GM23248 (cell line): ENCODE results near the gene FREM1. TPM values are rescaled to one million over a fixed set of nuclear protein-coding genes. Genes with fewer than 3 reads are reported as not detected.

Experiments
- DNase-seq: peaks from one replicate; pipeline ENCODE4 v3.0.0-alpha.2; 2015
- H2AFZ ChIP-seq: fragments of 200-600 bp; sonication (generic); 2 replicates; pipeline ENCODE4 v1.6.1; 2016; ENCODE audit warnings: antibody characterized with exemption
- H3F3A ChIP-seq: fragments of 200-600 bp; sonication (generic); 2 replicates; pipeline ENCODE4 v1.6.1; 2016; ENCODE audit warnings: mild to moderate bottlenecking, antibody characterized with exemption, mixed run types; ENCODE audit not compliant: insufficient read depth
- H3K27ac ChIP-seq: fragments of 200-600 bp; sonication (generic); 2 replicates; pipeline ENCODE4 v1.5.1; 2016; ENCODE audit warnings: mild to moderate bottlenecking
- H3K27me3 ChIP-seq: fragments of 200-600 bp; sonication (generic); replicated peaks from 2 replicates; pipeline ENCODE4 v1.6.1; 2016; ENCODE audit warnings: mild to moderate bottlenecking; ENCODE audit not compliant: insufficient read depth
- H3K36me3 ChIP-seq: fragments of 200-600 bp; sonication (generic); 2 replicates; pipeline ENCODE4 v1.6.1; 2016; ENCODE audit warnings: low read depth, mild to moderate bottlenecking
- H3K4me1 ChIP-seq: fragments of 200-600 bp; sonication (generic); 2 replicates; pipeline ENCODE4 v1.6.1; 2016; ENCODE audit warnings: mild to moderate bottlenecking; ENCODE audit not compliant: insufficient read depth
- H3K4me2 ChIP-seq: fragments of 200-600 bp; sonication (generic); one replicate; pipeline ENCODE4 v1.6.1; 2016; ENCODE audit warnings: mild to moderate bottlenecking; ENCODE audit not compliant: unreplicated experiment
- H3K4me3 ChIP-seq: fragments of 200-600 bp; sonication (generic); 2 replicates; pipeline ENCODE4 v1.5.1; 2016; ENCODE audit warnings: mild to moderate bottlenecking
- H3K79me2 ChIP-seq: fragments of 200-600 bp; sonication (generic); 2 replicates; pipeline ENCODE4 v1.6.1; 2016; ENCODE audit warnings: mild to moderate bottlenecking; ENCODE audit not compliant: insufficient read depth
- H3K9ac ChIP-seq: fragments of 200-600 bp; sonication (generic); 2 replicates; pipeline ENCODE4 v1.6.1; 2016; ENCODE audit warnings: mild to moderate bottlenecking
- H3K9me2 ChIP-seq: fragments of 200-600 bp; sonication (generic); 2 replicates; pipeline ENCODE4 v1.6.1; 2016; ENCODE audit warnings: mixed run types, mild to moderate bottlenecking, moderate library complexity; ENCODE audit not compliant: insufficient read depth
- H3K9me3 ChIP-seq: fragments of 200-600 bp; sonication (generic); one replicate; pipeline ENCODE4 v1.6.1; 2017; ENCODE audit warnings: low read depth
- H4K20me1 ChIP-seq: fragments of 200-600 bp; sonication (generic); 2 replicates; pipeline ENCODE4 v1.6.0; 2016; ENCODE audit not compliant: insufficient read depth
- EZH2 ChIP-seq: fragments of 200-600 bp; sonication (generic); IDR thresholded peaks from 2 replicates; pipeline ENCODE4 v1.6.1; 2018; ENCODE audit warnings: antibody characterized with exemption, mild to moderate bottlenecking; ENCODE audit not compliant: insufficient read depth, poor library complexity, severe bottlenecking
- EZH2phosphoT487 ChIP-seq: fragments of 200-600 bp; sonication (generic); IDR thresholded peaks from 2 replicates; pipeline ENCODE4 v1.6.1; 2018; ENCODE audit warnings: antibody characterized with exemption, moderate library complexity, mild to moderate bottlenecking, low read depth; ENCODE audit not compliant: insufficient read depth
- WGBS, 2 experiments: methylation state at CpG; one replicate each; pipeline ENCODE4 v1.1.6; 2015 to 2017; ENCODE audit warnings: low lambda C conversion rate in 2 of 2, low coverage in 1 of 2; ENCODE audit errors: missing lambda C conversion rate in 2 of 2; 5-methylcytosine and 5-hydroxymethylcytosine counted together
- in situ Hi-C: fragments of 300-500 bp; cut with MboI; formaldehyde crosslinking; loops from 2 replicates; pipeline ENCODE4 v1.15.0; 2020
- polyA plus RNA-seq: library from polyadenylated mRNA; unstranded; fragments of >200 nt; fragmentation: Nextera tagmentation; extraction: Ambion mirVana; gene quantifications from 2 replicates; pipeline ENCODE4 v1.2.1, GENCODE V29; 2016
- total RNA-seq: library from RNA; depleted of rRNA; stranded (reverse); fragments of >200 nt; shearing (Covaris generic); gene quantifications from 2 replicates; pipeline ENCODE4 v1.2.3, GENCODE V29; 2014

FREM1 gene
- total and polyA plus RNA-seq, 2 experiments from 2014 or later, result 0.11 to 0.31 TPM

DNA sequence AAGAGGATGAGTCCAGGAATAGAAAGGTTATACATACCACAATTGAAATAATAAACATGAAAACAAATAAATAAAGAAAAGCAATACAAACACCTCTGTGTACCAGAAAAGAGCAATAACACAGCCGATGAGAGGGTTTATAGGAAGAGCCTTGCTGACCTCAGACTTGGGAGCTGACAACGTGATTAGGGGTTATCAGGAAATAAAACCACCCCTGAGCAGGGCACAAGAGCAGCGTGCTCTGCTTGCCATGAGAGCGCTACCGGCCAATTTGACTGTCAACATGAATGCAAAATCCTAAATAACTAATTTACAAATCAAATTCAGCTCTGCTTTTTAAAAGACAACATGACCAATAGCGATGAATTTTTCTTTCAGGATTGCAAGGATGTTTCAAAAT is 2.6 kb upstream of the FREM1 start:
- in situ Hi-C loops, result no loop called here
- H3K27ac ChIP-seq, result no peak overlapping the region
- WGBS, 2 experiments, result 93% methylated on average over 6 of the region's 6 CpGs

DNA sequence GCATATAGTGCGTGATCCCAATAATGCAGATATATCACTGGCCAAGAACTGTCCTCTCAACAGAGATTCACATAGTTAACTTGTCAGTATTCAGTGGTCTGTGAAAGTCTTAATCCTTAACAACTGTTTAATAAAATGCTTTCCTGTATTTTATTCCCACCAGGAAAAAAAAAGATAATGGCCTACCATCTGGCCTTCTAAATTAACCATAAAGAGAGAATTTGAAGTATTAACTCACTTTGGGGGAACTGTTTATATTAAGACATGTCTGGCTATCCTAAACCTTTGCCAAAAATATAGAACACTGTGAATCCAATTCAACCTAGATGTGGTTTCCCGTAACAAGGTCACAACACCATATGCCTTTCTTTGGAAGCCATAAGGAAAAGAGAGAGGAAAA is 818 bp upstream of the FREM1 start:
- no peak for DNase-seq
- Histone ChIP-seq H3K4me3 (no peak overlapping the region), H4K20me1 (no peaks in the 10 kb centered on the region), H3K9me2 (no peaks in the 10 kb centered on the region), H3K9ac (no peak overlapping the region), H2AFZ (no peak overlapping the region), H3K27ac (no peak overlapping the region), H3K27me3 (no peaks in the 10 kb centered on the region), H3K79me2 (no peaks in the 10 kb centered on the region), H3K4me1 (0 out of 2 replicates have a peak, but pooled peaks cover 5% of the 10 kb centered on the region), H3K36me3 (no peaks in the 10 kb centered on the region), H3K4me2 (no peak overlapping the region), H3F3A (no peaks in the 10 kb centered on the region), H3K9me3 (no peaks in the 10 kb centered on the region)
- TF ChIP-seq EZH2phosphoT487 (no peak), EZH2 (no peak)
- in situ Hi-C loops, result no loop called here
- 93% methylated on average over 2 of the region's 2 CpGs for WGBS, 2 experiments

More for the DNA sequence above, 2.6 kb upstream of the FREM1 start:
- TF ChIP-seq EZH2phosphoT487, result no peak
- no peak for TF ChIP-seq EZH2
- no peaks in the 10 kb centered on the region for H3K27me3 ChIP-seq
- no peak for DNase-seq
- H3K9me2 ChIP-seq, result no peaks in the 10 kb centered on the region
- H3K4me3 ChIP-seq, result no peak overlapping the region
- no peak overlapping the region for H2AFZ ChIP-seq
- no peak overlapping the region for H3K4me2 ChIP-seq
- H3F3A ChIP-seq, result no peaks in the 10 kb centered on the region
- no peaks in the 10 kb centered on the region for H3K36me3 ChIP-seq
- no peaks in the 10 kb centered on the region for H3K79me2 ChIP-seq
- H3K9ac ChIP-seq, result no peak overlapping the region
- H4K20me1 ChIP-seq, result no peaks in the 10 kb centered on the region
- 0 out of 2 replicates have a peak, but pooled peaks cover 5% of the 10 kb centered on the region for H3K4me1 ChIP-seq
- no peaks in the 10 kb centered on the region for H3K9me3 ChIP-seq

DNA sequence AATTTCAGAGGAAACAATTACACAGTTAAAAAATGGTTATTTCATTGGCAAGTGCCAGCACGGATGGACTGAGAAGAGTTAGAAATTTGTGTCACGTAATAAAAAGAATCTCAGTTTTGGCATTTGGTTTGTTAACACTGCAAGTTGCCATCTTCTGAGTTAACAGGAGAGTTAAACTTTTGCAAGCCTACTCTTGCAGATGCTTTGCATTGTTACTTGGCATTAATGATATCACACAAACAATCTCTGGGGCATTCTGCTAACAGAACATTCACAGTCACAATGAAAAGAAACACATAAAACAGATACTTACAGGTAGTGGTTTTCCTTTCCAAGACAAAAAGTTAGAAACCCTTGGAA is 647 bp downstream of the FREM1 start:
- Histone ChIP-seq H3K36me3 (no peaks in the 10 kb centered on the region), H3K27me3 (no peaks in the 10 kb centered on the region), H3F3A (no peaks in the 10 kb centered on the region), H3K9me2 (no peaks in the 10 kb centered on the region), H3K9ac (no peak overlapping the region), H4K20me1 (no peaks in the 10 kb centered on the region), H3K4me3 (no peak overlapping the region), H3K27ac (no peak overlapping the region), H3K4me2 (peak overlapping the region; percentile 56), H3K9me3 (no peaks in the 10 kb centered on the region), H3K4me1 (0 out of 2 replicates have a peak, but pooled peaks cover 5% of the 10 kb centered on the region), H3K79me2 (no peaks in the 10 kb centered on the region), H2AFZ (peak overlapping the region; percentile 67; the same call in 1 of the 2 replicates)
- WGBS, 2 experiments, result 31 to 40% methylated on average over 2 of the region's 2 CpGs
- TF ChIP-seq EZH2, result no peak
- no peak for TF ChIP-seq EZH2phosphoT487
- in situ Hi-C loops, result no loop called here
- no peak for DNase-seq

GRCh38 chr9:14909181-14909580 is 1.0 kb downstream of the FREM1 start:
- H2AFZ ChIP-seq, result no peak overlapping the region
- H3K4me1 ChIP-seq, result 0 out of 2 replicates have a peak, but pooled peaks cover 5% of the 10 kb centered on the region
- in situ Hi-C loops, result no loop called here
- no peak overlapping the region for H3K4me2 ChIP-seq
- no peaks in the 10 kb centered on the region for H3K36me3 ChIP-seq
- no peaks in the 10 kb centered on the region for H3K9me2 ChIP-seq
- H3F3A ChIP-seq, result no peaks in the 10 kb centered on the region
- H3K27ac ChIP-seq, result no peak overlapping the region
- no peaks in the 10 kb centered on the region for H3K27me3 ChIP-seq
- H3K79me2 ChIP-seq, result no peaks in the 10 kb centered on the region
- H4K20me1 ChIP-seq, result no peaks in the 10 kb centered on the region
- TF ChIP-seq EZH2, result no peak
- TF ChIP-seq EZH2phosphoT487, result no peak
- no peaks in the 10 kb centered on the region for H3K9me3 ChIP-seq
- no peak for DNase-seq
- no peak overlapping the region for H3K9ac ChIP-seq
- no peak overlapping the region for H3K4me3 ChIP-seq
